Dermis microvascular lymphatic vessel endothelial cell (primary cell): ENCODE measurements around the gene UPK1A. TPM values are rescaled to one million over a fixed set of nuclear protein-coding genes. Genes with fewer than 3 reads are reported as not detected.

Experiments
- DNase-seq, 2 donors: peaks; one replicate each; pipeline versions ENCODE4 v3.0.0 to v3.0.0-alpha.2; 2010; ENCODE audit warnings: low read depth in 2 of 2
- total RNA-seq: library from RNA; depleted of rRNA; stranded (reverse); fragments of >200 nt; gene quantifications from 2 replicates; pipeline ENCODE4 v1.2.1, GENCODE V29; 2014

Gene UPK1A
- total RNA-seq = not detected in 2 replicates

DNA sequence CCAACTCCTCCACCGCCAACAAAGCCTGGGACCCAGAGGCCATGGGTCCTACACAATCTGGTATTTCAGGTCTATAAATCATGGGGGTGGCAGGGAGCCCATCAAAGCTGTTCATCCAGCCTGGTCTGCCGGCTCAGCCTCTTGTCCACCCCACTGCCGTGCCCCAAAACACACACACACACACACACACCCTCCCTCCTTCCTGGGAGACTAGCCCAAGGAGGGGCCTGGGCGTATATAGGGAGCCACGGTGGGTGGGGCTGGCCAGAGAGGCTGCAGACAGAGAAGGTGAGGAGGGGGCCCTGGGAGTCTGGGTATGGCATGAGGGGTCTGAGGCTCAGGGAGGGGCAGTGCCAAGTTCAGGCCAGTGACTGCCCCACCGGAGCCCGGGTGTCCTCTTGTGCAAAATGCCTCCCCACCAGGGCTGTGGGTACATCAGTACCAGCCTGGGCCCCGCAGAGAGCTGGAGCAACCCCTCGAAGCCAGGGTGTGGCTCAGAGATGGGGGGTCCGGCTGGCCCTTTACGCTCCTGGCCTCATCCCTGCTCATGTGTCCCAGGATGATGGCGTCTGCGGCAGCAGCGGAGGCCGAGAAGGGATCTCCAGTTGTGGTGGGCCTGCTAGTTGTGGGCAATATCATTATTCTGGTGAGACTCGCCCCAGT is at the start of gene UPK1A:
Gene UPK1A (plus strand): TSS at position 267 of the 663 bp plus-strand sequence. CDS start 296 bp downstream, at position 563.
- no peak for DNase-seq

DNA sequence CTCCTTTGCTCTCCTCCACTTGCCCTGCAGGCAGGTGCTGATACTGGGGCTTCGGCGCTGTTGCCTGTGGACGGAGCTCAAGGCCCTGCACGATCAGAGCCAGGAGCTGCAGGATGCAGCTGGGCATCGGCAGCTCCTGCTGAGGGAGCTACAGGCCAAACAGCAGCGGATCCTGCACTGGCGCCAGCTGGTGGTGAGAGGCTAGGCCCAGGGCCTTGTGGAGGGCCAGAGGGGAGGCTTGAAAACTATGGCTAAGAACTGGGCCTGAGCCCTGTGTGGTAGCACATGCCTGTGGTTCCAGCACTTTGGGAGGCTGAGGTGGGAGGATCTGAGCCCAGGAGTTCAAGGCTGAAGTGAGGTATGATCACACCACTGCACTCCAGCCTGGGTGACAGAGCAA is 47.5 kb upstream of the UPK1A start:
- no peak for DNase-seq

DNA sequence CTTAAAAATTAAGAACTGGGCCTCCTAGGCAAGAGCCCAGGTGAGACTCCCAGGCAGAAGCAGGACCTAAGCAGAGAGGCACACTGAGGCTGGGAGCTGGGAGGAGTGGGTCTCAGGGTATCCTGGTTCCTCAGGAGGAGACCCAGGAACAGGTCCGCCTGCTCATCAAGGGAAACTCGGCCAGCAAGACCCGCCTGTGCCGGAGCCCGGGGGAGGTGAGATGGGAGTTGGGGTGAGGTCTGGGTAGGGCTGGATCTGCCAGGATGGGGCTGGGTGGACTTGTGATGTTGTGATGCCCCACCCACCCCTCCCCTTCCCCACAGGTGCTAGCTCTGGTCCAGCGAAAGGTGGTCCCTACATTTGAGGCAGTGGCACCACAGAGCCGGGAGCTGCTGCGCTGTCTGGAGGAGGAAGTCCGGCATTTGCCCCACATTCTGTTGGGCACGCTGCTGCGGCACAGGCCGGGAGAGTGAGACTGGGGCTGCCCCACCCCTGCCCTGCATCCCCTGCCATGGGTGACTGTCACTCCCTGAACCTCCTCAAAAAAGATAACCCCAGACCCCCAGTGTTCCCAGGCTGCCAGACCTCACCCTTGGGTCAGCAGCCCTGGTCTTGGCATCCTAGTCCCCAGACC is 46.9 kb upstream of the UPK1A start:
- DNase-seq = no peak

DNA sequence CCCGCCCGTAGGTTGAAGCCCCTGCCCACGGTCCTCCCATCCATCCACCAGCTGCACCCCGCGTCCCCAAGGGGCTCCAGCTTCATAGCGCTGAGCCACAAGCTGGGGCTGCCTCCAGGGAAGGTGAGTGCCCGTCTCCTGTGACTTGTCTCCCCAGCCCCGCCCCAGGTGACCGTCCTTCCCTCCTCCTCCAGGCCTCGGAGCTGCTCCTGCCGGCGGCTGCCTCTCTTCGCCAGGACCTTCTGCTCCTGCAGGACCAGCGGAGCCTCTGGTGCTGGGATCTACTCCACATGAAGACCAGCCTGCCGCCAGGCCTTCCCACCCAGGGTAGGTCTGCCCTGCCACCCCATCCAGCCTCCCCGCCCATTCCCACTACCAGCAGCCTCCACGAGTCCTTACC is 46.3 kb upstream of the UPK1A start:
- DNase-seq = no peak

DNA sequence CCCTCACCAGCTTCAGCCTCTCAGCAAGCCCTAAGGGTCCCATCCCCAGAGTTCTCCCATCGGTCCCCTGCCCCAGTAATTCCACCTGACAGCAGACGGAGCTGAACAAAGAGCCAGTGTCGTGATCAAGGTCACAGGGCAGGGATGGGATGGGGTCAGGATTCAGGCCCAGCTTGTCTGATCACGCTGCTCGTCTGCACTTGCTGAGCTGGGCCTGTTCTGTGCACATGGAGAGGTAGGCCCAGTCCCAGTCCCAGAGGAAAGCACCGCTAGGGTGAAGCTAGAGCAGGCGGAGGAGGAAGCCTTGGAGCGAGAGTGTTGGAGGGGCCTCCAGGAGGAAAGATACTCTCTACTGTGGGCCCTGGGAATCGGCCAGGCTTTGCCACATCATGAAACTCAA is 44.6 kb upstream of the UPK1A start:
- DNase-seq = no peak

DNA sequence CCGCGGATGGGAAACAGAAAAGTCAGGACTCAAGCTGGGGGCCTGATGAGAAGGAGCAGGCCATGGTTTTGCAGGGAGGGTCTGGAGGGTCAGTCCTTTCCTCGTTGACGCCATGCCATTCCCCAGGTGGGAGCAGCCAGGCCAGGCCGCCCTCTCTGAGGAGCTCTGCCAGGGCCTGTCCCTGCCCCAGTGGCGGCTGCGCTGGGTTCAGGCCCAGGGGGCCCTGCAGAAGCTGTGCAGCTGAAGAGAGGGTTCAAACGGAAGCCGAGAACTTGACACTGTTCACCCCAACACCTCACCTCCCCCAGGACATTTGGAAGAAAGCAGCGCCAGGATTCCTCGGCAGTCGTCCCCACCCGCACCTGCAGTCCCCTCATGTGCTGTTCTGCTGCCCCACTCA is 43.6 kb upstream of the UPK1A start:
- DNase-seq = no peak

DNA sequence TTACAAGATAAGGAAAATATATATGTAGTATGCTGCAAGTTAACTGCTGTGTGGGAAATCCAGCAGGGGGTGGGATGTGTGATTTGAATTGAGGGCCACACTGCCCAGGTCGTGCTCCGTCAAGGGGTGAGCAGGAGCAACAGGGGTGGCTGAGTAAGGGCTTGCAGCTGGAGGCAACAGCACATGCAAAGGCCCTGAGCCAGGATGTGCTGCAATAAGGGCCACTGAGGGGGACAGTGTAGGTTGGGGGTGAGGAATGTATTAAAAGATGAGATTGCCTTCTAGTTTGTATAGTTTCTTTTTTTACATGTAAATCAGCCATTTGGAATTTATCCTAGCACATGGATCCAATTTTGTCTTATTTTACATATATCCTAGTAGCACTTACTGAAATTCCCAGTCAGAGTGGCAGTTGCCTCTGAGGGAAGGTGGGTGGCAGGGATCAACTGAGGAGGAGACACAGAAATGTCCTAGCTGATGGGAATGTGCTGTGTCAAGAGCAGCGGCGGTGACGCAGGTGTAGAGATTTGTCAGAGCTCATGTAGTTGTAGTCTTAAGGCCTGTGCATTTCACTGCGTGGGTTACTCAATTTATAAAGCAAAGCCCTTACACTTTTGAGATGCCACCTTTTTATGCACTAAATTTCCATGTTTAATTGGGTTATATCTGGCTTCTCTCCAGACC is 42.8 kb upstream of the UPK1A start:
- DNase-seq = no peak

DNA sequence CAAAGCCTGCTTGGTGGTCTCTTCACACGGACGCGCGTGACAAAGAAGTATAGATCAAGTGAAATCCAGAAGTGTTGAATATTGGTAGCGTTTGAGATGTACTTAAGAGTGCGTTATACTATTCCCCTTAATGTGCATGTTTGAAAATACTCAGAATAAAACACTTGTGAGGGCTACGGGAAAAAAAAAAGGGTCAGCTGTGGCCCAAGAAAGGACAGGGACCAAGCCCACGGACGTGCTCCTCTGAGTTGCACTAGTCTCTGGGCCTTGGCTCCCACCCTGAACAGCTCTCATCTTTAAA is 38.1 kb upstream of the UPK1A start:
- no peak for DNase-seq

DNA sequence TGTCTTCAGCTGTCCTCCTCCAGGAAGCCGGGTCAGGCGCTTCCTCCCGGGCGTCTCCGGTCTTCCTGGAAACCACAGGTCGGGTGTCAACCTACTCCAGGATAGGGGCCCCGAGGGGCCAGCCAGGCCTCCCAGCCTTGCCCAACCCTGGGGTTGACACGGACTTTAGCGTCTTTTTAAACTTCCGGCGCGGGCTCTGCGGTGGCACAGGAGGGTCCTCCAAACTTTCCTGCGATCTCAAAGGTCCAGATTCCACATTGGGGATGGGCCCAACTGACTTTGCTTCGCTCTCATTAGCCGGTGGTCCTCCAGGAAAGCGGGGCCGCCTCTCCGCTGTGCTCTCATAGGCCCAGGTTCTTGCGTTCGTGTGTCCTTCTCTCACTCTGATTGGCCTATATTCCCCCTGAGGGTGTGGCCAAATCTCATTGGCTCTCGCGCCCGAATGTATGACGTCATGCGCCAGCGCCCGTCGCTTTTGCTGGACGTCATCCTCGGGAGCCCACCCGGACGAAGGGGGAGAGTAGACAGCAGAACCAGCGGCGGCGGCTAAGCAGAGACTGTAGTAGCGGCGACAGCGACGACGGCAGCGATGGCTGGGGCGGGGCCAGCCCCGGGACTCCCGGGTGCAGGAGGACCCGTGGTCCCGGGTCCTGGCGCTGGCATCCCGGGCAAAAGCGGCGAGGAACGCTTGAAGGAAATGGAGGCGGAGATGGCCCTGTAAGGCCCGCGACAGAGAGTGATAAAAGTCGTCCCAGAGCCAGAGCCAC is 37.6 kb upstream of the UPK1A start, which contains the start of gene RBM42:
Gene RBM42 (plus strand): TSS at position 472 of the 767 bp plus-strand sequence. CDS start 118 bp downstream, at position 590.
- DNase-seq = peak; percentile 98 to 99

DNA sequence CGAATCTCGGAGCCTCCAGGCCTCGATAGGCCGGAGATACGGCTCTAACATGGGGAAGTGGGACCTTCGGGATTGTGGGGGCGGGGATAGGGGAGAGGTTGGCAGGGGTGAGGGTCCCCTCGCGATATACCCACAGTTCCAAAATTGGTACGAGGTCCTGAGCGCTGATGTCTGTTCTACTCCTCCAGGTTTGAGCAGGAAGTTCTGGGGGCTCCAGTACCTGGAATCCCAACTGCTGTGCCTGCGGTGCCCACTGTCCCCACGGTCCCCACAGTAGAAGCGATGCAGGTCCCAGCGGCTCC is 37.0 kb upstream of the UPK1A start:
- no peak for DNase-seq

DNA sequence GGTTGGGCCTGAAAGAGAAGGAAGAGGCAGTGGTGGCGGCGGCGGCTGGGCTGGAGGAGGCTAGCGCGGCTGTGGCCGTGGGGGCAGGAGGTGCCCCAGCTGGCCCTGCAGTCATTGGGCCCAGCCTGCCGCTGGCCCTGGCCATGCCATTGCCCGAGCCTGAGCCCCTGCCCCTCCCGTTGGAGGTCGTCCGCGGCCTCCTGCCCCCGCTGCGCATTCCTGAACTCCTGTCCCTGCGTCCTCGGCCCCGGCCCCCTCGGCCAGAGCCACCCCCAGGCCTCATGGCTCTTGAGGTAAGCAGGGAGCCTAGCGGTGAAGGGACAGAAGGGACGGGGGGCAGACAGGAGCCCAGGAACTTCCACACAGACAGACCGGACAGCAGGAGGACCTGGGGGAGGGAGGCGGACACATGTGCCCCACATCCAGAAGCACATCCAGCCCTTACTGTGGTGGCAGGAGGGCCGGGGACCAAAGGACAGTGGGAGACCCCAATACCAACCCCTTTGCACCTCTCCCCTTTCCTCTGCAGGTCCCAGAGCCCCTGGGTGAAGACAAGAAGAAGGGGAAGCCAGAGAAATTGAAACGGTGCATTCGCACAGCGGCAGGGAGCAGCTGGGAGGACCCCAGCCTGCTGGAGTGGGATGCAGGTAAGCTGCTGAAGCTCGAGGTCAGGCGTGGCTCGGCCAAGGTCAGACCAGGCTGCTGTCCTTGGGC is 32.4 kb upstream of the UPK1A start:
- DNase-seq = no peak

DNA sequence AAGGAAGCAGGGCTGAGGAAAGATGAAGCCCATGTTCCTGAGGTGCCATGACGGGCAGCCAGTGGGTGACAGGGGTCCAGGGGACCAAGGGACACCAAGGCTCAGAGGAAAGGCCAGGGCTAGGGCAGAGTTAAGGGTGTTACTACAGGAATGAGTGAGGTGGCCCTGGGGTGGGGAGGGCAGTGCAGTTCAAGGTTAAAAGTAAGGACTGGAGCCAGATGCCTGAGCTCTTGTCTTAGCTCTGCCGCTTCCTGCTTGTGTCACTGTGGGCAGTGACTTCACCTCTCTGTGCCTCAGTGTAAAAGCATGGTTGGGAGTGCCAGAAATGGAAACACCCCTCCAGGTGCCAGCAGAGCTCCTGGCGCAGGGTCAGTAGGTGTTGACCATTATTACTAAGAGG is 29.7 kb upstream of the UPK1A start:
- DNase-seq = no peak

DNA sequence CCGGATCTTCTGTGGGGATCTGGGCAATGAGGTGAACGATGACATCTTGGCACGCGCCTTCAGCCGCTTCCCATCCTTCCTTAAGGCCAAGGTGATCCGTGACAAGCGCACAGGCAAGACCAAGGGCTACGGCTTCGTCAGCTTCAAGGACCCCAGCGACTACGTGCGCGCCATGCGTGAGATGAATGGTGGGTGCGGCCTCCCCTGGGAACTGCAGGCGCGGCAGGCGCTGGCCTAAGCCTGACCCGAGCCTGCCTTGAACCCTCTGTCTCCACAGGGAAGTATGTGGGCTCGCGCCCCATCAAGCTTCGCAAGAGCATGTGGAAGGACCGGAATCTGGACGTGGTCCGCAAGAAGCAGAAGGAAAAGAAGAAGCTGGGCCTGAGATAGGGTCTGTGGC is 29.2 kb upstream of the UPK1A start:
- no peak for DNase-seq

DNA sequence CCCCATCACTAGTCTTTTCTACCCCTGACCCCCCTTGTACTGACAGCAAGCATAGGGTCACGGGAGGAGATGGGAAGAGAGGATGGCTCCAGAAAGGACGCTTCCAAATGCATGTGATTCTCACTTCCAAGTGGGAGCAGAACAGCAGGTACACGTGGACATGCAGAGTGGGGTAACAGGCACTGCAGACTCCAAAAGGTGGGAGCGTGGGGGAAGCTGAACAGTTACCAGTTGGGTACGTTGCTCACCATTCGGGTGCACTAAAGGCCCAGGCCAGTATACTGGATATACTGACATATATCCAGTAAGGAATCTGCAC is 27.0 kb upstream of the UPK1A start:
- no peak for DNase-seq

DNA sequence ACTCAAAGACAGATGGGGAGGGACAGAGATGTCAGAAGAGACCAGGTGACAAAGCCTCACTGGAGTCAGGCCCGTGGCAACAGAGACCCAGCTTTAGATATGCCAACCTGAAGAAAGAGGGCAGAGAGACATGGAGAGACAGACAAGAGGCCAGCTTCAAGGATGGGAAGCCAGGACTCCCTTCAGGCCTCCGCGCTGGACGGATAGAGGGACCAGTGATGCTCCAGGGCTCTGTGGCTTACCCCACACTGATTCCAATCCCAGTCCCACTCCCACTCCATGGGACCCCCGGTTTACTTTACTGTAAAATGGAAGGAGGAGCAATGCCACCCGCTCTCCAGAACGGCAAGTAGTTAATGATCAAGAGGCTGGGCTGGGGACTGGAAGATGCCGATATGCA is 26.5 kb upstream of the UPK1A start:
- DNase-seq = no peak

DNA sequence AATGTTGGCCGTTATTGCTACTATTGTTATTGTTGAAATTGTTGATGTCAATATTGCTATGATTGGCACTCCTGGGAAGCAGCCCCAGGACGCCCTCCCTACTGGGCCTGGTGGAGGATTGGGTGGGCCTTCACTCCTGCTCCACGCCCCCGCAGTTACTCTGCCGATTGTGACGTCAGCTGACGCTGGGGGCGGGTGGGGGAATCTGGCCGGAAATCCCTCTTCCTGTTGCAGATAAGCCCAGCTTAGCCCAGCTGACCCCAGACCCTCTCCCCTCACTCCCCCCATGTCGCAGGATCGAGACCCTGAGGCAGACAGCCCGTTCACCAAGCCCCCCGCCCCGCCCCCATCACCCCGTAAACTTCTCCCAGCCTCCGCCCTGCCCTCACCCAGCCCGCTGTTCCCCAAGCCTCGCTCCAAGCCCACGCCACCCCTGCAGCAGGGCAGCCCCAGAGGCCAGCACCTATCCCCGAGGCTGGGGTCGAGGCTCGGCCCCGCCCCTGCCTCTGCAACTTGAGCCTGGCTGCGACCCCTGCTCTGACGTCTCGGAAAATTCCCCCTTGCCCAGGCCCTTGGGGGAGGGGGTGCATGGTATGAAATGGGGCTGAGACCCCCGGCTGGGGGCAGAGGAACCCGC is 24.7 kb upstream of the UPK1A start, which contains the start of gene ETV2:
Gene ETV2 (plus strand): TSS at position 231 of the 637 bp plus-strand sequence. CDS start 716 bp downstream, outside the sequence.
- peak; percentile 37 to 40 for DNase-seq

DNA sequence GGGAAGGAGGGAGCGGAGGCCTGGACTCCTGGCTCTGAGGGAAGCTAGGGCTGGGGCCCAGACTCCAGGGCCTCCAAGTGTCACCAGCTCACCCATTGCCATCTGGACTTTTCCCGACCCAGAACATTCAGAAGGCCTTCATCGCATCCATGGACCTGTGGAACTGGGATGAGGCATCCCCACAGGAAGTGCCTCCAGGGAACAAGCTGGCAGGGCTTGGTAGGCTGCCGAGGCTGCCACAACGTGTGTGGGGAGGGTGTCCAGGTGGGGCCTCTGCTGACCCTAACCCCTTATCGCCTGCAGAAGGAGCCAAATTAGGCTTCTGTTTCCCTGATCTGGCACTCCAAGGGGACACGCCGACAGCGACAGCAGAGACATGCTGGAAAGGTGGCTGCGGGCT is 24.0 kb upstream of the UPK1A start:
- no peak for DNase-seq

DNA sequence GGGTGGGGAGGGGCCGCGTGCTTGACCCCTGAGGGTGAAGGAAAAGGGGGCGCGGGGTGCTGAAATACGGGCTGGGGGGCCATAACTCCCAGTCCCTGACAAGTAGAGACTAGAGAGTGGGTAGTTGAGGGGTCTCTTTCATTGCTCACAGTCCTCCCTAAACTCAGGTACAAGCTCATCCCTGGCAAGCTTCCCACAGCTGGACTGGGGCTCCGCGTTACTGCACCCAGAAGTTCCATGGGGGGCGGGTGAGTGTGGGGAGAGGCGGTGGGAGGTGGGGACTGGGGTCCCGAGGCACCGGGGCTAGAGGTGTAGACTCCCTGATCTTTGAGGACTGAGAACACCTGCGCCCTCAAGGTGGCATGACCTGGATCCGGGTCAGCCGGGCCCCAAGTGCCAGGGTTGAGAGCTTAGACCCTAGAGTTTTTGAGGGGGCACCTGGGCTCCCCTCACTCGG is 23.5 kb upstream of the UPK1A start:
- DNase-seq = no peak

DNA sequence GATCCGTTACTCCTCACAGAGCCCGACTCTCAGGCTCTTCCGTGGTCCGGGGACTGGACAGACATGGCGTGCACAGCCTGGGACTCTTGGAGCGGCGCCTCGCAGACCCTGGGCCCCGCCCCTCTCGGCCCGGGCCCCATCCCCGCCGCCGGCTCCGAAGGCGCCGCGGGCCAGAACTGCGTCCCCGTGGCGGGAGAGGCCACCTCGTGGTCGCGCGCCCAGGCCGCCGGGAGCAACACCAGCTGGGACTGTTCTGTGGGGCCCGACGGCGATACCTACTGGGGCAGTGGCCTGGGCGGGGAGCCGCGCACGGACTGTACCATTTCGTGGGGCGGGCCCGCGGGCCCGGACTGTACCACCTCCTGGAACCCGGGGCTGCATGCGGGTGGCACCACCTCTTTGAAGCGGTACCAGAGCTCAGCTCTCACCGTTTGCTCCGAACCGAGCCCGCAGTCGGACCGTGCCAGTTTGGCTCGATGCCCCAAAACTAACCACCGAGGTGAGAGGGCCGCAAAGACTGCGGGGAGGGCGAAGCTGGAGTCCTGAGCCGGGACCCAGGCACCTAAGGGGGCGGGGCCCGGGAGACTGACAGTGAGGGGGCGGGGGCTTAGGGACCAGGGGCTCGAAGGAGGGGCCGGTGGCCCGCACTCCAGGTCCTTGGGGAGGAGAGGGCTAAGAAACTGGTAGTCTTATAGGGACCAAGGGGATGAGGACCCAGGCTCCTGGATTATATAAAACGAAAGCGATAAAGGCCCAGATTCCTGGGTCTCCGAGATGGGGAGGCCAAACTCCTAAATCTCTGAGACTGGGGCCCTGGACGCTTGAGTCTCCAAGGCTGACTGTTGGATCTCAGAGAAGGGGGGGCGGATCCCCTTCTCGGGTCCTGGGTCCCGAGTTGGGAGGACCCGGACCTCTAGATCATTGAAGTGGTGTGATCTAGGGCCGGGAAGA is 22.8 kb upstream of the UPK1A start:
- DNase-seq = peak; percentile 62 to 84
